Measurements from ENCODE around the gene SNRK.
A peak's percentile ranks its signal among the peaks of the same experiment; 100 is the strongest.

Gene SNRK

DNA sequence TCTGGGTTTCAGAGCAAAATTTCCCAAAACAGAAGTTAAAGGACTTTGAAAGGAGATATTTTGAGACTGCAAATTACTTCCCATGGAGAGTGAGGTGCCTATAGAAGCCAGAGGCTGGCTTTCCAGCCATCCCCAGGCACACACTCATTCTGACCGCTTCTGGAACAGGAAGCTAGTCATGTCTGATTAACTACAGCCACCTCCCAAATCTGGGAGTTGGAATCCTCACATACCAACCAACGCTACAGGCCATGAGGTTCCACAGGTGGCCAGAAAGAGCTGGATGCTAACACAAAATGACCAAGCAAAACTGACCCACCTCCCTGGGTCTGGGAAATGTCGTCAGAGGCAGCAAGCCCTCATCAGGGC, 87.2 kb downstream of the SNRK start:
- TF ChIP-seq, protein P1, sequence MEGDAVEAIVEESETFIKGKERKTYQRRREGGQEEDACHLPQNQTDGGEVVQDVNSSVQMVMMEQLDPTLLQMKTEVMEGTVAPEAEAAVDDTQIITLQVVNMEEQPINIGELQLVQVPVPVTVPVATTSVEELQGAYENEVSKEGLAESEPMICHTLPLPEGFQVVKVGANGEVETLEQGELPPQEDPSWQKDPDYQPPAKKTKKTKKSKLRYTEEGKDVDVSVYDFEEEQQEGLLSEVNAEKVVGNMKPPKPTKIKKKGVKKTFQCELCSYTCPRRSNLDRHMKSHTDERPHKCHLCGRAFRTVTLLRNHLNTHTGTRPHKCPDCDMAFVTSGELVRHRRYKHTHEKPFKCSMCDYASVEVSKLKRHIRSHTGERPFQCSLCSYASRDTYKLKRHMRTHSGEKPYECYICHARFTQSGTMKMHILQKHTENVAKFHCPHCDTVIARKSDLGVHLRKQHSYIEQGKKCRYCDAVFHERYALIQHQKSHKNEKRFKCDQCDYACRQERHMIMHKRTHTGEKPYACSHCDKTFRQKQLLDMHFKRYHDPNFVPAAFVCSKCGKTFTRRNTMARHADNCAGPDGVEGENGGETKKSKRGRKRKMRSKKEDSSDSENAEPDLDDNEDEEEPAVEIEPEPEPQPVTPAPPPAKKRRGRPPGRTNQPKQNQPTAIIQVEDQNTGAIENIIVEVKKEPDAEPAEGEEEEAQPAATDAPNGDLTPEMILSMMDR (conservative IDR thresholded peaks at IDR 0.05; ENCODE audit: low read depth) = no peak
- ChIA-PET CTCF (no interaction called here), POLR2A (ENCODE audit: low non-redundant PET) (no interaction called here)
- no peak overlapping the region for H3K27ac ChIP-seq
- no peak for DNase-seq (ENCODE audit: low spot score)

DNA sequence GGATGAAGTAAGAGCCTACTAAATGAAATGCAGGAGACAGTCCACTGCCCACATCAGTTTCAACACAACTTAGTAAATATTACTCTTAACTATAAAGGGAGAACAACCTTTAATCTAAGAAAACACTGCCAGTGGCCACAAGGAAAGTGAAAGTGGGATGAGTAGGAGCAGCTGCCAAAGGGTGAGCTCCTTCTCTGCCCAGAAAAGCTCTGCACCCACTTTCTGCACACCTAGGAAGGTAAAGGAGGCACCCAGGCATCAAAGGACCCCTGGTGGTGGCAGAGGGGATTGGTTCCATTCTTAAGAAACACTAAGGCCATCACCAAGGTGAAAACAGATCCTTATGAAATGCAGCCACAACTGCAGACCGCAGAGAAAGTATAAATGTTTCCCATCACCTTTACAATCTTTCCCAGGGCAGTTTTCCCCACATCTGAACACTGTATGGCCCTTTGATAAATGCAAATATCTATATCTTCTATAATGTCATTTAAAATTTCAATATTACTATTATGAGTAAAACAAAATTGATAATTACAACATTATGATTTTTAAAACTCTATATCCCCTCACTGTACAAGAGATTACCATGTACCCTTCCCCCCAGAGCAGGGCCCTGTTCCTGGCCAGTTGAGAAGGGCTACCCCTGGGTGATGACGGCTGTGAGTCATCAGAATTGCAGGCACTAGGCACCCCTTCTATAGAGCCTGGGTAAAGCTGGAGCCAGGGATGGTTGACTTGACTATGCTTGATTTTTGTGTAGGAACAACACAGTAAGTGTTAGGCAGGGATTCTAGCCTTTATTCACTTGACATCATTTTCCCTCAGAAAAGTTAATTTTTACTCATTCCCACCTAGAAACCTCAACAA, 92.0 kb downstream of the SNRK start:
- ChIA-PET CTCF (interaction anchor here (1.0 kb wide), 1 partner anchor 11 kb away, joined by 4 read pairs; no protein-coding TSS in a partner anchor), POLR2A (ENCODE audit: low non-redundant PET) (no interaction called here)
- TF ChIP-seq, protein P1 (conservative IDR thresholded peaks at IDR 0.05; ENCODE audit: low read depth) = peak; percentile 55
- DNase-seq (ENCODE audit: low spot score) = peak; percentile 26
- no peak overlapping the region for H3K27ac ChIP-seq

DNA sequence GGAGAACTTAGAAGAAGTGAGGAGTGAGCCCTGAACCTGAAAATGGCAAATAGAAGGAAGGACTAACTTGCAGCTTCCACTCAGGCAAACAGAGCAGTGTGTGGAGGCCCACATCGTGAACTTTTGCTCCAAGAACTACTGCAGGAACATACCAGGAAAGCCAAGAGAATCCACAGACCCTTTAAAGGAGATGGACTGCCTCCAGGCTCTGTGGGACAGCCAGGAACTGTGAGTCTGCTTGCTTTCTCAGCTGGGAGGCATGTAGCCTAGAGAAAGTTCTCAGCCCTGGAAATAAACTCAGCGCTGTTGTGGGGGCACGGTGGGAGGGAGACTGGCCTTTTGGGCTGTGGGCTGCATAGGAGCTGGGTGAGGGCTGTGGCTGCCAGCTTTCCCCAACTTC, 93.0 kb downstream of the SNRK start:
- no peak for DNase-seq (ENCODE audit: low spot score)
- H3K27ac ChIP-seq = no peak overlapping the region
- ChIA-PET CTCF (no interaction called here), POLR2A (ENCODE audit: low non-redundant PET) (no interaction called here)
- TF ChIP-seq, protein P1 (conservative IDR thresholded peaks at IDR 0.05; ENCODE audit: low read depth) = no peak

DNA sequence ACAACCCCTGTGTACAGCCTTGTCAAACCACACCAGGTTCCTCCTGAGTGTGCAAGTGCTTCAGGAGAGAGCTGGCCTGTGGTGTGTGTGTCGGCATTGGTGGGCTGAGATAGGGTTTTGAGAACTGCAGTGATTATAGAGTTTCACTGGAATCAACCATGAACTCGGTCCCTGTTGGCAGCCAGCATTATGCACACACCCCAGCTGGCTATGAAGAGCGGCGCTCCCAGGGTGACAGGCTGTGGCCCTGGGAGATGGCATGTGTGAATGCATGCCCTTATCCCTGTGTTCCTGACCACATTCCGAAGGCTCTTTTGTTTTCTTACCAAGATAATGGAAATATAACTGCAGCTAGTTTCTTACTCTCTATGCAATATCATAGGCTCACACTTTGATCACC, 101.8 kb downstream of the SNRK start:
- TF ChIP-seq, protein P1 (conservative IDR thresholded peaks at IDR 0.05; ENCODE audit: low read depth) = no peak
- no peak for DNase-seq (ENCODE audit: low spot score)
- H3K27ac ChIP-seq = no peak overlapping the region
- ChIA-PET CTCF (no interaction called here), POLR2A (ENCODE audit: low non-redundant PET) (no interaction called here)

DNA sequence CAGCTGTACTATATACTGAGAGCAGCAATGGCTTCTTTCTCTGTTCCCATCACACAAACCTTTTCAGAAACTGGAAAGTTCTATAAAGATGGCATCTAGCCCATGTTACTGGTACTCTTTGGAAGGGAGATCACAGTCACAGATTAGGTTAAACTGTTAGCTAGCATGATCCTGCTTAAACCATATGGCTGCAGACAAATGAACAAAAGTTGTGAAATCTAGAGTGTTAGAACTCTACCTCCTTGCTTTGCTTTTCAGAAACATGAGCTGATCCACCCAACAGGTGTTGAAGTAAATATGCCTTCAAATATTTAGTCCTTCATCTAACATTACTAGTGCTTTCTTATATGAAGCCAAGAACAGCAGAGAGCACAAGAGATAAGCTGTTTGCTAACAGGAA, 102.6 kb downstream of the SNRK start:
- H3K27ac ChIP-seq = no peak overlapping the region
- POLR2A ChIA-PET (ENCODE audit: low non-redundant PET) = no interaction called here
- no peak for DNase-seq (ENCODE audit: low spot score)
- TF ChIP-seq, protein P1 (conservative IDR thresholded peaks at IDR 0.05; ENCODE audit: low read depth) = no peak
- CTCF ChIA-PET = interaction anchor here (0.9 to 1.2 kb wide), 2 partner anchors 11 to 15 kb away, joined by 3 to 4 read pairs; no protein-coding TSS in a partner anchor

DNA sequence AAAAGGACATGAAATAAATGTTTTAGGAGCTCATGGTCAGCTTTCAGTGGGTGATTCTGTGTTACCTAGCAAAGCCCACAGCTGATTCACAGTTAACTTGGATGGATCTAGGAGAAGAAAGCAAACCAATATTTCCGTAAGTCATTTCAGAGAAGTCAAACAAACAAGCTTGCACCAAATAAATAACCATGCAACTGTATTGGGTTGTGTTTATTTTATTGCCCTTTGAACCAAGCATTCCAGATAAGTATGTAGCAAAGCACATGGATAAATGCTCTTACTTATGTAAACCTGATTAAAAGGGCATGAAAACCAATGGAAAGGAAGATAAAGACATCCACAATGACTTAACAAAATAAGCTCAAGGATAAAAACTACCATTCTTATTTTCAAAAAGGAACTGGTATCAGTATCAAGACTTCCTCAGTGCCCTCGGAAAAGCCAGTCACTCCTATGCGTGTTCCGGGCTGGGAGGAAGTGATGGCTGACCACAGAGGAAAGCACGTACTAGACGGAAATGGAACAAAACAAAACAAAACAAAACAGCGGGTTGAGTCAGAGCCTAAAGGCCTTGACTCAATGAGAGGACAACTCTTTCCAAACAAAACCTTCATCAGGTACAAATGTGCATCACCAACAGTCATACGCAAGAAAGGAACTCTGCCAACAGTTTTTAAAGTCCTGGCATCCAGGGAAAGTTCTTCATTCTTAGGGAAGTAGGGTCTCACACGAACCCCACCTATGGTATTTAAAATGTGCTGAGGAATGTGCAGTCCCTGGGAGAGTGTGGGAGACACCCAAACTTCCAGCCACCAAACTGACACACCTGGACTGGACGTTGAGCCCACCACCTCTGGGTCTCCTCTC, 103.3 kb downstream of the SNRK start:
- POLR2A ChIA-PET (ENCODE audit: low non-redundant PET) = no interaction called here
- TF ChIP-seq, protein P1 (conservative IDR thresholded peaks at IDR 0.05; ENCODE audit: low read depth) = no peak
- CTCF ChIA-PET = interaction anchor here (0.9 to 1.2 kb wide), 2 partner anchors 12 to 15 kb away, joined by 3 to 4 read pairs; no protein-coding TSS in a partner anchor
- peak overlapping the region; percentile 55 for H3K27ac ChIP-seq
- peak; percentile 47 for DNase-seq (ENCODE audit: low spot score)
